D721Med (cell line): Measurements from ENCODE around the gene CUL7.
"Not testable (repeated sequence)": the region's sequence is repeated elsewhere in the genome, so short reads cannot be mapped to it uniquely, and the experiment has no call there.

ENCODE experiments used
- DNase-seq: peaks from one replicate; pipeline ENCODE4 v3.0.0; 2011; ENCODE audit warnings: low spot score; ENCODE audit not compliant: insufficient read length
- FAIRE-seq: peaks from 2 replicates; lab custom pipeline; 2011; peaks lifted over from hg19 to GRCh38; lab: Jason Lieb, UNC
- CTCF ChIP-seq: IDR thresholded peaks from 2 replicates; pipeline ENCODE4 v1.5.1; 2012; ENCODE audit warnings: mild to moderate bottlenecking, control low read depth; ENCODE audit not compliant: insufficient read depth; ENCODE audit errors: missing control alignments

Gene CUL7

DNA sequence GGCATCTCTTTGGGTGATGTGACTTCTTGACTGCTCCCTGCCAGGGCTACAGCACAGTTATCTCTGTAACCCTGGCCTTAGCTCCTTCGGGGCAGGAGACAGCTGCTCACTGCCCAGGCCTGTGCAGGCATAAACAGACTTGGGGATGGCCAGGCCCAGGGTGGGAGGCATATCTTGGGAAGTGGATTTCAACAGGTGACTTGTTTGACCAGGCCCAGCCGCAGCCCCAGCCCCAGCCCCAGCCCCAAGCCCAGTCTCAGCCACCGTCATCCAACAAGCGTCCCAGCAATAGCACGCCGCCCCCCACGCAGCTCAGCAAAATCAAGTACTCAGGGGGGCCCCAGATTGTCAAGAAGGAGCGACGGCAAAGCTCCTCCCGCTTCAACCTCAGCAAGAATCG, 47.4 kb downstream of the CUL7 start:
- FAIRE-seq = no peak
- no peak for DNase-seq
- no peak for TF ChIP-seq CTCF

DNA sequence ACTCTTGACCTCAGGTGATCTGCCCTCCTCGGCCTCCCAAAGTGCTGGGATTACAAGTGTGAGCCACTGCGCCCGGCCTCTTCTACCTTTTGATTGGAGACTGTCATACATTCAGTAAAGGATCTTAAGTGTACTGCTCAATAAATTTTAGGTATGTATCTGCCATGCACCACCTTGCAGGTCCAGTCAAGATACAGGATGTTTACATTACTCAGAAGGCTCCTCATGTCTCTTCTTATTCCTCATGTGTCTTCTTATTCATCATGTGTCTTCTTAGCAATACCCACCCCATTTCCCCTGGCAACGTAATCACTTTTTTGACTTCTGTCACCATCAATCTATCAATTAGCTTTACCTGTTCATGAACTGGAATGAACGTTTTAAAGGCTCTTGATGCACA, 47.8 kb downstream of the CUL7 start:
- DNase-seq (no peak), FAIRE-seq (no peak)
- TF ChIP-seq CTCF = no peak

DNA sequence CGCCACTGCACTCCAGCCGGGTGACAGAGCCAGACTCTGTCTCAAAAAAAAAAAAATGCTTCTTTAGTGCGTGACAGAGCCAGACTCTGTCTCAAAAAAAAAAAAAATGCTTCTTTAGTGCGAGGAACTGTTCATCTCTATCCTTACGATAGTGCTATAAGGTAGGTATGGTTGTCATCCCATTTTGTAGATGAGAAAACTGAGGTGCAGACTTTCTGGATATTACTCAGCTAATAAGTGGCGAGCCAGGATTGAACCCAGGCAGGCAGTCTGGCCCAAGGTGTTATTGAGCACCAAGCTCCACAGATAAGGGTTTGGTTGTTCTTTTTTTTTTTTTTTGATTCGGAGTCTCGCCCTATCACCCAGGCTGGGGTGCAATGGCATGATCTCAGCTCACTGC, 51.8 kb downstream of the CUL7 start:
- FAIRE-seq (no peak), DNase-seq (no peak)
- no peak for TF ChIP-seq CTCF

- not testable (repeated sequence) for FAIRE-seq, DNase-seq
Observed at GRCh38 chr6:42998205-42998604, 55.4 kb downstream of the CUL7 start.

- no peak for FAIRE-seq
- TF ChIP-seq CTCF = no peak
- no peak for DNase-seq
Observed at GRCh38 chr6:42996513-42996912, 57.1 kb downstream of the CUL7 start.

GRCh38 chr6:42993445-42993844, 60.2 kb downstream of the CUL7 start:
- no peak for FAIRE-seq

GRCh38 chr6:42989923-42990322, 63.7 kb downstream of the CUL7 start:
- TF ChIP-seq CTCF = no peak
- no peak for FAIRE-seq
- DNase-seq = no peak

More at GRCh38 chr6:42993445-42993844, 60.2 kb downstream of the CUL7 start:
- no peak for TF ChIP-seq CTCF
- no peak for DNase-seq

GRCh38 chr6:42988486-42989020, 65.1 kb downstream of the CUL7 start:
- no peak for TF ChIP-seq CTCF
- no peak for FAIRE-seq
- DNase-seq = no peak
